ENCODE data around the gene PCSK4. TPM values are rescaled to one million over a fixed set of nuclear protein-coding genes. Genes with fewer than 3 reads are reported as not detected.

PCSK4 gene
- total RNA-seq, 1 donor from 2014 or later, result 1.3 TPM

GRCh38 chr19:1470055-1470304 lies 20.2 kb downstream of the PCSK4 start:
- no peaks in the 10 kb centered on the region for H3K36me3 ChIP-seq
- no peak for TF ChIP-seq CTCF (IDR thresholded peaks at IDR 0.05; ENCODE audit: borderline replicate concordance)
- peak overlapping the region; percentile 38 for H3K27ac ChIP-seq (replicated peaks)
- intact Hi-C loops (cut with micrococcal nuclease), result no loop called here
- peaks cover 78% of the 10 kb centered on the region for H3K27me3 ChIP-seq (ENCODE audit: low read depth)
- H3K4me3 ChIP-seq, result peak overlapping the region; percentile 75
- H3K9me3 ChIP-seq (replicated peaks), result no peaks in the 10 kb centered on the region
- H3K4me1 ChIP-seq, result peaks cover 86% of the 10 kb centered on the region
- no peak for DNase-seq

GRCh38 chr19:1469255-1470054 lies 20.7 kb downstream of the PCSK4 start:
- H3K27me3 ChIP-seq (ENCODE audit: low read depth), result peaks cover 82% of the 10 kb centered on the region
- intact Hi-C loops (cut with micrococcal nuclease), result no loop called here
- peaks cover 82% of the 10 kb centered on the region for H3K4me1 ChIP-seq
- no peak for TF ChIP-seq CTCF (IDR thresholded peaks at IDR 0.05; ENCODE audit: borderline replicate concordance)
- no peaks in the 10 kb centered on the region for H3K9me3 ChIP-seq (replicated peaks)
- peak overlapping the region; percentile 75 for H3K4me3 ChIP-seq
- no peaks in the 10 kb centered on the region for H3K36me3 ChIP-seq
- no peak for DNase-seq
- H3K27ac ChIP-seq (replicated peaks), result peak overlapping the region; percentile 38

- no peak overlapping the region for H3K27ac ChIP-seq (replicated peaks)
- H3K4me3 ChIP-seq, result peak overlapping the region; percentile 75
- peaks cover 76% of the 10 kb centered on the region for H3K4me1 ChIP-seq
- no peaks in the 10 kb centered on the region for H3K9me3 ChIP-seq (replicated peaks)
- H3K27me3 ChIP-seq (ENCODE audit: low read depth), result peaks cover 88% of the 10 kb centered on the region
- DNase-seq, result no peak
- intact Hi-C loops (cut with micrococcal nuclease), result no loop called here
- no peaks in the 10 kb centered on the region for H3K36me3 ChIP-seq
- TF ChIP-seq CTCF (IDR thresholded peaks at IDR 0.05; ENCODE audit: borderline replicate concordance), result no peak
Measured at GRCh38 chr19:1468821-1469254, 21.3 kb downstream of the PCSK4 start.

GRCh38 chr19:1468274-1468820 lies 21.8 kb downstream of the PCSK4 start:
- intact Hi-C loops (cut with micrococcal nuclease), result no loop called here
- no peak for TF ChIP-seq CTCF (IDR thresholded peaks at IDR 0.05; ENCODE audit: borderline replicate concordance)
- no peak overlapping the region for H3K27ac ChIP-seq (replicated peaks)
- no peaks in the 10 kb centered on the region for H3K9me3 ChIP-seq (replicated peaks)
- H3K27me3 ChIP-seq (ENCODE audit: low read depth), result peaks cover 91% of the 10 kb centered on the region
- no peaks in the 10 kb centered on the region for H3K36me3 ChIP-seq
- DNase-seq, result no peak
- peak overlapping the region; percentile 75 for H3K4me3 ChIP-seq
- peaks cover 71% of the 10 kb centered on the region for H3K4me1 ChIP-seq

- H3K9me3 ChIP-seq (replicated peaks), result no peaks in the 10 kb centered on the region
- no peak overlapping the region for H3K27ac ChIP-seq (replicated peaks)
- intact Hi-C loops (cut with micrococcal nuclease), result no loop called here
- H3K27me3 ChIP-seq (ENCODE audit: low read depth), result peaks cover 87% of the 10 kb centered on the region
- TF ChIP-seq CTCF (IDR thresholded peaks at IDR 0.05; ENCODE audit: borderline replicate concordance), result no peak
- no peaks in the 10 kb centered on the region for H3K36me3 ChIP-seq
- peaks cover 70% of the 10 kb centered on the region for H3K4me1 ChIP-seq
- no peak for DNase-seq
- H3K4me3 ChIP-seq, result peak overlapping the region; percentile 75
Measured at GRCh38 chr19:1467490-1468273, 22.5 kb downstream of the PCSK4 start.

Measured in left ventricle myocardium inferior (tissue), 1 donor.